ENCODE data around the gene LOX. TPM values are rescaled to one million over a fixed set of nuclear protein-coding genes. Genes with fewer than 3 reads are reported as not detected.

The LOX gene
- total RNA-seq, 3 donors from 2014 or later (not counting 1 experiment from before 2014, with no cell fraction given): 0.05 to 0.16 TPM; not detected in 1

DNA sequence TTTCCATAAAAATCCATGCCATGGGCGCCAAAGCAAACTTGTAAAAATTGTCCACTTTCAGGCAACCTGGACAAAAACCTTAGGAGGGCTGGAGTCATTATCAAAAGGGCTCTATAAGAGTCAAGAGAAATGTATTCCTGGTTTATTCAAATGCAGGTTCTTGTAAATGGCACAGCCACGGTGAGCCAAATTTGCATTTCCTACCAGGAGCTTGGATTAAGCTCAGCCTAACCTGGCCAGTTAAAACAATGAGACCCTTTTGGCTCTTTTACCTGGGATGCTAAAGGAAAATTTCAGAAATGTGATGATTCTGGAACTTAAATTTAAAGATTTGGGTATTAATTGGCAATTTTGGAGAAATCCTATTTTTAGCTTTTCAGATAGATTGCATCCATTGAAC, 42.4 kb upstream of the LOX start:
- DNase-seq (no peak), ATAC-seq (no peak)
- Histone ChIP-seq H3K27ac (ENCODE audit: low read length) (no peak overlapping the region), H3K9me3 (ENCODE audit: control insufficient read depth, insufficient read depth, low read length) (no peaks in the 10 kb centered on the region), H3K4me1 (ENCODE audit: control insufficient read depth, insufficient read depth, low read length) (no peaks in the 10 kb centered on the region), H3K27me3 (ENCODE audit: control insufficient read depth, insufficient read depth, low read length) (no peaks in the 10 kb centered on the region), H3K4me3 (ENCODE audit: low read length) (no peak overlapping the region), H3K36me3 (ENCODE audit: control insufficient read depth, insufficient read depth, low read length) (no peaks in the 10 kb centered on the region)
- Mint-ChIP-seq H3K4me1 (no peaks in the 10 kb centered on the region), H3K27me3 (ENCODE audit: low read depth in 2 of 2) (no peaks in the 10 kb centered on the region), H3K9me3 (peaks cover 0 to 7% of the 10 kb centered on the region in 2 donors), H3K36me3 (no peaks in the 10 kb centered on the region), H3K4me3 (no peak overlapping the region), H3K27ac (no peak overlapping the region)
- intact Hi-C loops (cut with micrococcal nuclease): no loop called here
- 84% methylated on average over 2 of the region's 2 CpGs for WGBS (ENCODE audit: insufficient coverage)
- TF ChIP-seq CTCF (IDR thresholded peaks at IDR 0.05): no peak

- Mint-ChIP-seq H3K27ac (no peak overlapping the region), H3K27me3 (ENCODE audit: low read depth in 2 of 2) (no peaks in the 10 kb centered on the region), H3K9me3 (peaks cover 0 to 7% of the 10 kb centered on the region in 2 donors), H3K4me1 (no peaks in the 10 kb centered on the region), H3K4me3 (no peak overlapping the region), H3K36me3 (no peaks in the 10 kb centered on the region)
- no peaks in the 10 kb centered on the region for H3K36me3 ChIP-seq (ENCODE audit: control insufficient read depth, insufficient read depth, low read length)
- DNase-seq (no peak), ATAC-seq (no peak)
- no peaks in the 10 kb centered on the region for H3K9me3 ChIP-seq (ENCODE audit: control insufficient read depth, insufficient read depth, low read length)
- H3K27ac ChIP-seq (ENCODE audit: low read length): no peak overlapping the region
- no peaks in the 10 kb centered on the region for H3K4me1 ChIP-seq (ENCODE audit: control insufficient read depth, insufficient read depth, low read length)
- H3K4me3 ChIP-seq (ENCODE audit: low read length): no peak overlapping the region
- intact Hi-C loops (cut with micrococcal nuclease): no loop called here
- no peak for TF ChIP-seq CTCF (IDR thresholded peaks at IDR 0.05)
- H3K27me3 ChIP-seq (ENCODE audit: control insufficient read depth, insufficient read depth, low read length): no peaks in the 10 kb centered on the region
- 72% methylated on average over 3 of the region's 3 CpGs for WGBS (ENCODE audit: insufficient coverage)
Measured at GRCh38 chr5:122119205-122119604, 41.1 kb upstream of the LOX start.

DNA sequence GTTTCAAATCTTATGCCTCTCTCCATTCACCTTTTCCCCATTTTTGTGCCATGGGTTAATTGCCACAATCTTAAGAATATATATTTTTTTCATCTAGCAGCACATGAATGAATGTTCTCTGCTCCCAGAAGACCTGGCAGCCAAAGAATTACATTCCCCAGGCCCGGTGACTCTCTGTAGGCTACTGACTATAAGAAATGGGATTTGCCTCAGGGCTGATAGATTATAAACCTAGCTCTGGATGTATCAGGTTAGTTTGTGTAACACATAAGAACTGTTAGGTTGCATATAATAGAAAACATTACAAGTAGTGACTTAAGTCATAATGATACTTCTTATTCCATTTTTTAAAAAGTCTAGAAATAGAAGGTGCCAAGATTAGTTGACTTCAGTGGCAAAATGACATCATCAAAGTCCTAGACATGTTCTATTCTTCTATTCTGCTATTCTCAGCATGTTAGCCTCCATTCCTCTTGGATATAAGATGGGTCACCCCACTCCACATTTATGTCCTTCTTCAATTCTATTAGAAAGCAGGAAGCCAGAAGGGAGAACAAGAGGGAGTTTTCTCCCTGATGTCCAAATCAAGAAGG, 40.4 kb upstream of the LOX start:
- WGBS (ENCODE audit: insufficient coverage): 92% methylated on average over 1 of the region's 1 CpG
- Mint-ChIP-seq H3K27ac (no peak overlapping the region), H3K9me3 (peaks cover 0 to 7% of the 10 kb centered on the region in 2 donors), H3K27me3 (ENCODE audit: low read depth in 2 of 2) (no peaks in the 10 kb centered on the region), H3K4me3 (no peak overlapping the region), H3K4me1 (no peaks in the 10 kb centered on the region), H3K36me3 (no peaks in the 10 kb centered on the region)
- intact Hi-C loops (cut with micrococcal nuclease): no loop called here
- no peak for TF ChIP-seq CTCF (IDR thresholded peaks at IDR 0.05)
- no peaks in the 10 kb centered on the region for H3K36me3 ChIP-seq (ENCODE audit: control insufficient read depth, insufficient read depth, low read length)
- H3K27me3 ChIP-seq (ENCODE audit: control insufficient read depth, insufficient read depth, low read length): no peaks in the 10 kb centered on the region
- no peaks in the 10 kb centered on the region for H3K9me3 ChIP-seq (ENCODE audit: control insufficient read depth, insufficient read depth, low read length)
- no peak overlapping the region for H3K4me3 ChIP-seq (ENCODE audit: low read length)
- H3K27ac ChIP-seq (ENCODE audit: low read length): no peak overlapping the region
- no peaks in the 10 kb centered on the region for H3K4me1 ChIP-seq (ENCODE audit: control insufficient read depth, insufficient read depth, low read length)
- DNase-seq (no peak), ATAC-seq (no peak)

- TF ChIP-seq CTCF (IDR thresholded peaks at IDR 0.05): no peak
- no peak overlapping the region for H3K27ac Mint-ChIP-seq
- no peaks in the 10 kb centered on the region for H3K36me3 ChIP-seq (ENCODE audit: control insufficient read depth, insufficient read depth, low read length)
- H3K4me1 ChIP-seq (ENCODE audit: control insufficient read depth, insufficient read depth, low read length): no peaks in the 10 kb centered on the region
- H3K27me3 Mint-ChIP-seq (ENCODE audit: low read depth in 2 of 2): no peaks in the 10 kb centered on the region
- no peaks in the 10 kb centered on the region for H3K27me3 ChIP-seq (ENCODE audit: control insufficient read depth, insufficient read depth, low read length)
- H3K9me3 Mint-ChIP-seq: peaks cover 0 to 3% of the 10 kb centered on the region in 2 donors
- H3K4me1 Mint-ChIP-seq: peaks cover 0 to 4% of the 10 kb centered on the region in 2 donors
- H3K4me3 ChIP-seq (ENCODE audit: low read length): no peak overlapping the region
- no peaks in the 10 kb centered on the region for H3K36me3 Mint-ChIP-seq
- H3K4me3 Mint-ChIP-seq: no peak overlapping the region
- no peaks in the 10 kb centered on the region for H3K9me3 ChIP-seq (ENCODE audit: control insufficient read depth, insufficient read depth, low read length)
- WGBS (ENCODE audit: insufficient coverage): 85% methylated on average over 2 of the region's 2 CpGs
- no peak for DNase-seq
- intact Hi-C loops (cut with micrococcal nuclease): no loop called here
- no peak overlapping the region for H3K27ac ChIP-seq (ENCODE audit: low read length)
- ATAC-seq: no peak
Measured at GRCh38 chr5:122114501-122114900, 36.4 kb upstream of the LOX start.

All from natural killer cell (primary cell).